Raji (cell line): ENCODE measurements around the gene CHKA.

Experiments
- POLR2A ChIP-seq: IDR thresholded peaks from 2 replicates; pipeline ENCODE4 v1.6.1; 2011; ENCODE audit warnings: low read depth, low read length, control low read depth; ENCODE audit not compliant: insufficient read depth

The CHKA gene

DNA sequence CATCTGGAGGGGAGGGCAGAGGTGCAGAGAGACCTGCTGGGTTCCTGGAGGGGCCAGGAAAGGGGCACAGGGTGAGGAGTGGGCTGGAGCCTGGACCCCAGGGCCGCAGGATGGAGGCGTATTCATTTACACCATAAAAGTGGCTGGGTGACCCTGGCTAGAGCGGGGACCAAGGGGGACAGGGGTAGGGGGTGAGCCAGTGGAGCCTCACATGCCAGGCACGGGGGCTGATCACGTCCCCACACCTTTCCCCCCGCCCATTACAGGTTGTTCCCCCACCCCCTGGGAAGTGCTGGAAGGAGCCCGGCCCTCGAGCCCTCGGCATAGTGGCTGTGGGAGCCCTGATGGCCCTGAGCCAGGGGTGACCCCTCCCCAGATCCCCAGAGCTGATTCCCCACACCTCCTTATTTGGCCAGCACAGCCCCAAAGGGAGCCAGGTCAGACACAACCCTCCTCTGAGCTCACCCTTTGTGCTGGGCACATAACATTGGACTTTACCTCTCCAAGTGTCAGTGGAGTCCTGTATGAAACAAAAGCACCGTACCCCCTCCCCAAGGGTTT, 81.6 kb downstream of the CHKA start:
- TF ChIP-seq POLR2A = no peak

DNA sequence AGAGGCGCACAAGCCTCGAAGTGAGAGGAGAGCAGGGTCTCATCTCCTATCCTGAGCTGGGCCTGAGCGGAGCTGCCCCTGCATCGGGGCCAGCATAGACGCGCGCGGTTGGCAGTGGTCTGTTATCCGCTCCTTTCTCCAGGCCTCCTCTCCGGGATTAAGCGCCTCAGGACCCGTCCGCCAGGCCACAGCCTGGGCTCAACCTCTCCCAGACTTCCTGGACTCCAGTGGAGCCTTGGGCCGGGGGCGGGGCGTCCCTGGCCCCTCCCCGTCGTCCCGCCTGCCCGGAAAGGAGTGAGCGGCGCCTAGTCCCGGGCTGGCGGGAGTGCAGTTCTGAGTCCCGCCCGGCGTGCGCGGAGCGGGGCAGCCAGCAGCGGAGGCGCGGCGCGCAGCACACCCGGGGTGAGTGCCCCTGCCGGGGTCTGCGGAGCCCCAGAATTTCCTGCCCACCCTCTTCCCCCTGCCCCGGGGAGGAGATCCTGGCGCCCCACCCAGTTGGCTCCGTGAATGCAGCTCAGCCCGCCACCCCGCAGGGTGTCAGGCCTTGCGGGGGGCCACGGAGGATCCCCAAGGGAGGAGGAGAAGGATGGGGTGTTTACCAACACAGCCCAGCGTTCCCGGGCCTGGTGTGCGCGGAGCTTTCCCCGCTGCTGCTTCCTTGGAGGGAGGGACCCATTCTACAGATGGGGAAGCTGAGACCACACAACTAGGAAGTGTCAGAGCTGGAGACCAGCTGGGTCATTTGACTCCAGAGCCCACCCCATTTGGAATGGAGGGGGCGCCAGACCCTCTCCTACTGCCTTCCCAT, 82.3 kb downstream of the CHKA start, which contains the start of gene TCIRG1:
Gene TCIRG1, plus strand, starts transcription at position 308 of the 808 bp plus-strand sequence. CDS start 2,247 bp downstream, outside the sequence.
- peak; percentile 63 for TF ChIP-seq POLR2A

DNA sequence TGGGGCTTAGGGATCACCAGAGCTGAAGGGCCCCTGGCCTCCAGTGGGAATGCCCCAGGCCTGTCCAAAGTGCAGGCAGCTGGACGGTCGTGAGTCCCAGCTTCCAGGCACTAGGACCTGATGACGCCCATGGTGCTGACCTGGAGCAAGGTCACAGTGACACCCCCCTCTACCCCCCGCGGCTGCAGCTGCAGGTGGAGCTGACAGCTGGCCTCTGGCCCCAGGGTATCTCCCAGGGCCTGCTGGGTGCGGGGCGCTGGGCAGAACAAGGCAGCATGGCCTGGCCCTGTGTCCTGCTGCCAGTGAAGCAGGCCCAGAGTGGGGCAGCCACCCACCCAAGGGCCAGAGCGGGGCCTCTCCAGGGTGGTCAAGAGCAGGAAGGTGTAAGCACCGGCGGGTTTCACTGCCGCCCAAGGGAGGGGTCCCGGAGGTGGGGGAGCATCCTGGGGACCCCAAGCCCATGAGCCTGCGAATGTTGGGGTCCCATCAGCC, 82.9 kb downstream of the CHKA start:
- no peak for TF ChIP-seq POLR2A

DNA sequence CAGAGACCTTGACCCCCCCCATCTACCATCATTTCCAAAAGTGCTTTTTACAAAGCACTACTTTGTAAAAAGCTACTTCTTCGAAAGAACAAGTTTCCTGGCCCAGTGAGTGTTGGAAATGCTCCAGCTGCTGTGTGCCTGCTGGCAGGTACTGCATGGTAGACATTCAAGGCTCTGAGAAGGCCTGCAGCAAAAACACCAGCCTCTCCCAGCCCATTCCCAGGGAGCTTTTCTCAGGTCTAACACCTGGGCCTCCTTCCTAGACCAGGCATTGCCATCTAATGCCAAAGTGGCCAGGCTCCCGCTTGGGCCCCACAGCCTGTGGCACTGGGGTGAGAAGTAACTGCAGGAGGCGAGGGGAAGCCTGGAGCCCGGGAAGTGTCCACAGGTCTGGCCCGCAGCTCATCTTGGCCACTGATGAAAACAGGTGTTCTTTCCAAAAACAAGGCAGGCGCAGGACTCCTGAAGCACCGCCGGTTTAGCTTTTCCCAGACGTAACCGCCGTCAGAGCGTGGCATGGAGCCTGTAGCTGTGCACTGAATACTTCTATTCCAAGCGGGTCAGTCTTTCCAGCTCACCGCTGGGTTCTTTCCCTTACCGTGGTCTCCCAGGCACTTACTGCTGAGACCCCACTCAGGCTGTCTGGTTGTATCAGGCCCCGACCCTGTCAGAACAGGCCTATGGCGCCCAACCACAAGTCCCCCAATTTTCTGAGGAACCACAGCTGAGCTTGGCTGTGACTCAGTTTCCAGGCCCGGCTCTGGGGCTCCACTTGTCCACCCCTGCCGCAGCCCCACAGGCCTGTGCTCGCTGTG, 83.6 kb downstream of the CHKA start:
- TF ChIP-seq POLR2A = no peak

DNA sequence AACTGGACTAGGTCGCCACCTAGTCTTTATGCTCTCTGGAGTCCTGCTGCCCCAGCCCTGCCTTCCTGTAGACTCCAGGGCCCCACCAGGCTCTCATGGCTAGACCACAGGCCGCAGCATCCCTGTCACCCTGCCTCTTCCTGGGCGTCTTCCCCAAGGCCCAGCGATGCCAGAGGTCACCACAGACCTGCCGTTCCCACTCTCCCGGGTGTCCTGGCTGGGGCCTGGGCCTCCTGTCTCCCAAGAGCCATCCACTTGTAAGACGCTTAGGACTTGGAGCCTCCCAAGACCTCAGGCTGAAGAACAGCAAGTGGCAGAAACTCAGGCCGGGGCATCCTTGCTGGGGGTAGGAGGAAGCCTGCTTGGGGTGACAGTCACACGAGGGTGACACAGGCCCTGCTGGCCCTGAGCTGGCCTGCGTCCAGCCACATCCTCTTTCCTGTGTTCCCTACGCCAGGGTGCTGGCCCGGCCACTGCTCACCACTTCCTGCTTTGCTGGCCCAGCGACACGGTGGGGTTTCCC, 84.4 kb downstream of the CHKA start:
- TF ChIP-seq POLR2A = no peak

DNA sequence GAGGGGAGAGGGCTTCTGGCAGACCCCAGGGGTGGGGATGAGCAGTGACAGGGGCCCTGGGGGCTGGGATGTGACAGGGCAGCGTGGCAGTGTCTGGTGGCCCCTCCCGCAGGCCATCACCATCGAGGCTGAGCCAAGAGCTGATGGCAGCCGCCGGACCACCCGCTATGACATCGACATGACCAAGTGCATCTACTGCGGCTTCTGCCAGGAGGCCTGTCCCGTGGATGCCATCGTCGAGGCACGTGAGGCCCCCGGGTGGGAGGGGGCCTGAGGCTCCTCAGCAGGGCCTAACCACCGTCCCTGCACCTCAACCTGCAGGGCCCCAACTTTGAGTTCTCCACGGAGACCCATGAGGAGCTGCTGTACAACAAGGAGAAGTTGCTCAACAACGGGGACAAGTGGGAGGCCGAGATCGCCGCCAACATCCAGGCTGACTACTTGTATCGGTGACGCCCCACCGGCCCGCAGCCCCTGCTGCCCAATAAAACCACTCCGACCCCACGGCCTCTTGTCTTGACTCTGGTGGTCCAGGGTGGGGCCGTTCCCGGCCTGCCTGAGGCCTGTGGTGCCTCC, 85.0 kb downstream of the CHKA start:
- no peak for TF ChIP-seq POLR2A

DNA sequence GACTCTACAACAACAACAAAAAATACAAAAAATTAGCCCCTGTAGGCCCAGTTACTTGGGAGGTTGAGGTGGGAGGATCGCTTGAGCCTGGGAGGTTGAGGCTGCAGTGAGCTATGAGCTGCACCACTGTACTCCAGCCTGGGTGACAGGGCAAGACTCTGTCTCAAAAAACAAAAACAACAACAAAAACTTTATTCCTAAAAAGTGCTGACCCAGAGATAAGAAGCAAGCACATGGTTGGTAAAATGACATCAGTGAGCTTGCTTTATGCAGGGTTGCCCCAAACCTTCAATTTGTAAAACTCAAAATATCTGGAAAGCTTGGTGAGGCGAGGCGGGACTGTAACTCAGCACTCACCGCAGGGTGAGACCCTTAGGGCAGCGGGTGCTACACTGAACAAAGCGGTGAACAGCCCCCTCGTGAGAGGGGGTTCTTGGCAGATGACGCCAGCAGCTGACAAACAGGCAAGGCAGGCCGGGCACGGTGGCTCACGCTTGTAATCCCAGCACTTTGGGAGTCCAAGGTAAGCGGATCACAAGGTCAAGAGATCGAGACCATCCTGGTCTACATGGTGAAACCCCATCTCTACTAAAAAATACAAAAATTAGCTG, 85.8 kb downstream of the CHKA start:
- no peak for TF ChIP-seq POLR2A

DNA sequence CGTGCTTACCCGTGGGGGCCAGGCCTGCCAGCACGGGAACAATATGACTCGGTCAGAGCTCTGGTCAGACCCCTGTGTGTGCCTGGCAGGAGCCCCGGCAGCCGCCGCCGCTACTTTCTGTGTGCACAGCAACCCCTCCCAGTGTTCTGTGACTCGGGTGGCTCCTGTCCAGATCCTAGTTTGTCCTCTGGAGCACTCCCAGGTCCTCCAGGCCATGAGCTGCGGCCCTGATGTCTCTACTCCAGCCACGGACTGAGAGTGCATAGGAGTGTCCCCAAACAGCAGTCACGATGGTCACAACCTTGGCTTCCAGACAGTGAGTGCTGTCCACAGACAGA, 87.5 kb downstream of the CHKA start:
- no peak for TF ChIP-seq POLR2A

DNA sequence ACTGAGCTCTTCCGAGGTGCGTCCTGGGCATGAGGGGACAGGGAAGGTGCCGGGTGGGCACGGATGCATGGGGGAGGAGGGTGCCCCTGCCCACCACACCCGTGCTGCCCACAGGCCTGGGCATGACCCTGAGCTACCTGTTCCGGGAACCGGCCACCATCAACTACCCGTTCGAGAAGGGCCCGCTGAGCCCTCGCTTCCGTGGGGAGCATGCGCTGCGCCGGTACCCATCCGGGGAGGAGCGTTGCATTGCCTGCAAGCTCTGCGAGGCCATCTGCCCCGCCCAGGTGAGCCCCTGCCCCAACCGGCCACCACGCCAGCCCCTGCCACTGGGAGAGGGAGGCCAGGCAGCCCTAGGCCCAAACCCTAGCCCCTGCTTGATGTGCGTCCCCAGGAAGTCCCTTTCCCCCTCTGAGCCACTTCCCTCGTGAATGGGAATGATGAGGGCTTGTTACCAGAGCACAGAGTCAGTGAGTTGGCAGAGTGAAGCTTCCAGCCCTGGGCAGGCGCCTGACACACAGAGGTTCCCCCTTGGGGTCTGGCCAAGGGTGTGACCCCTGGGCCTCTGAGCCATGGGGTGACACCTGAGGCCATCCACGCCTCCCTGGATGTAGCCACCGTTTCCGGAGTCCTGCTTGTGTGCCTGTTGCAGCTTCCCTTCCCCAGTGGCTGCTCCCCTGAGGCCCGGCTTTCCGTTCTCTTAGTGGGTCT, 88.0 kb downstream of the CHKA start:
- TF ChIP-seq POLR2A = no peak

DNA sequence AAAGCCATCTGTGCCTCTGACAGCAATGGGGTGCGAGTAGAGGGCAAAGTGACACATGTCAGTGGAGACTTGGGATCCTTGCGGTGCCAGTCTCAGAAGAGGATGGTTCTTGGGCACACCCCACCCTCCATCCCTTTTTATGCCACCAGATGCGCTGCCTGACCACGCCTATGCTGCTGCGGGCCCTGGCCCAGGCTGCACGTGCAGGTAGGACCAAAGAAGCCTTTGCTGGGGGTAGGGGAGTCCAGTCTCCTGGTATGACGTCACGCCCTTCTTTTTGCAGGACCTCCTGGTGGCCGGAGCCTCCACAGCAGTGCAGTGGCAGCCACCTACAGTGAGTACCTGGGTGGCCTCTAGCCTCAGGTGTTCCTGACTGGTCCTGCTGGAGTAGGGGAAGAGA, 89.2 kb downstream of the CHKA start:
- no peak for TF ChIP-seq POLR2A

DNA sequence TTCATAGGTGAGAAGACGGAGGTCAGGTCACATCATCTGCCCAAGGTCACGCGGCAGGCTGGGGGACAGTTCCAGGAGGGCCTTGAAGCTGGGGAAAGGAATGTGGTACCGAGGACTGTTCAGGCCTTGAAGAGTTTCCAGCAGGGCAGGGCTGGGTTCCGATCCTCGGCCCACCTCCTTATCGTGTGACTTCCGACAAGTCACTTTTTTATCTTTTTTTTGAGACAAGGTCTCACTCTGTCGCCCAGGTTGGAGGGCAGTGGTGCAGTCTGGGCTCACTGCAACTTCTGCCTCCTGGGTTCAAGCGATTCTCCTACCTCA, 90.1 kb downstream of the CHKA start:
- no peak for TF ChIP-seq POLR2A

DNA sequence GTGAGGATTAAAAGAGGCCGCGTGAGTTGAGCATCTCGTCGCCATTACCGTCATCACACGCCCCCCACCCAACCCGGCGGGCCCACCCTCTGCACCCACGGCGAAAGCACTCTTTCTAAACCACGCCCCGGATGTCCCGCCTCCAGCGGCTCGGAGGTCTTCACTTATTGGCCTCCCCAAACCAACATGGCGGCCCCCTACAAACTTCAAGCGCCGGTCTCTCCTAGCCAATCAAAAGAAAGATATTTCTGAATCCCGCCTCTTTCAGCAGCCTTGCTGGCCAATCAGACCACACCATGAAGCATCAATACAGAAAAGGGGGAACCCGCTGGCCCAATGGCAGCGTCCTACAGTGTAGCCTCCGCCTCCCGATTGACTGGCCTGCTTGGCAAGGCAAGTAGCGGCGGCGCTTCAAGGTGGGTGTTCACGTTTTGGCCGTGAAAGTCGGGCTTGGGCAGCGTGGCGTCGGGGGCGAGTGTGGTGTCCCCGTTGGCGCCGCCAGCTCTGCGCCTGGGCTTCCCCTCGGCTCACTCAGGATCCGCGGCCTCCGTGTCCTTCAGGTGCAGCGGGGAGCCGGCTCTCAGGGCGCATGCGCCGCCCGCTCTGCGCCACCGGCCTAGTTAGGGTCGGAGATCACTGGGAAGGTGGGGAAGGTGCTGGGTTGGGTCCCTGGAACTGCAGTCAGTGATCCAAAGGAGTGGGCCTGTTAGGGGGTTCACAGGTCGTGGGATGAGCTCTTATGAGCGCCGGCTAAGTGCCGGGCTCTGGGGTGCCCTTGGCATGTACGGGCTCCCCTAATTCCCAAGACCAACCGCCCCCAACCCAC, 90.7 kb downstream of the CHKA start, which contains the start of gene NDUFS8:
Gene NDUFS8, plus strand, starts transcription at position 364 of the 826 bp plus-strand sequence. CDS start 1,471 bp downstream, outside the sequence.
- peak; percentile 81 for TF ChIP-seq POLR2A

DNA sequence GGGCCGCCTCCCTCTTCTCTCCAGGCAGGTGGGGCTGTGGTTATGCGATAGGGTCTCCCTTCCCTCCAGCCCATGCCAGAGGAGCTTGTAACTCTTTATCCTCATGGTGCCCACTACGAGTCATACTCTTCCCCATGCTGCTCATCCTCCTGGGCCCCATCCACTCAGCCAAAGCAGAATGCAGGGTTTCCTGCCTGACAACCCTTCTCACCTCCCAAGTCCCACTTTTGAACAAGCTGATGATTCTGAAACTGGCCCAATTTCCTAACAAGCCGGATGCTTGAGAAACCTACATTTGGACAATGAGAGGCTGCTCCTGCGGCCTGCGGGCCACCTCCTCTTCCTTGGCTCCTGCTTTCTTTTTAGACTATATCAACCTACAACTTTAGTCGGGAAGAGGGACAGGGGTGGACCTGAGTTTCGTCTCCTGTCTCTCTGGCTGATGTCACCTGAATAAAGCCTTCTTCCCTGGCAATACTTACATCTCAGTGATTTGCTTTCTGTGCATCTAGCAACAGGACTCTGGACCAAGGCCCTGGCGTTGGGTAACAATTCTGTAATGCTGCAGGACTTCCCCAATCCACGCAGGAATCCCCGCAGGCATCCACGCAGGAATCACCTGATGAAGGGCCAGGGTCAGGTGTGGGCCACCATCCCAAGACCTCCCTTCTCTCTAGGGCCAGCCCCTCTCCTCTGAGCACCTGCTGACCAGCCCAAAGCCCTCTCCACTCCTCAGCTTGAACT, 92.2 kb downstream of the CHKA start:
- no peak for TF ChIP-seq POLR2A
